Caco-2 (cell line): Measurements from ENCODE around the gene KDELR3. TPM values are rescaled to one million over a fixed set of nuclear protein-coding genes. Genes with fewer than 3 reads are reported as not detected.

Source experiments
- BruUV-seq: library from RNA; stranded (reverse); fragments of 400-500 nt; replicated peaks from 2 replicates; lab custom pipeline; 2021; lab: Mats Ljungman, UMichigan
- CTCF ChIA-PET: fragments of 300-600 bp; sonication (Branson Sonifier 250); formaldehyde crosslinking; loops from one replicate; lab custom pipeline; 2022; ENCODE audit warnings: antibody characterized with exemption; lab: Charles Lee
- POLR2A ChIA-PET: fragments of 300-600 bp; sonication (Branson Sonifier 250); formaldehyde crosslinking; loops from one replicate; lab custom pipeline; 2022; ENCODE audit warnings: antibody characterized with exemption; lab: Charles Lee
- DNase-seq, 2 experiments: peaks; one replicate each; pipeline versions ENCODE4 v3.0.0 to v3.0.0-alpha.2; 2020 to 2022
- H3K27me3 ChIP-seq: replicated peaks from 2 replicates; pipeline ENCODE4 v1.6.0; 2011; ENCODE audit warnings: low read length; ENCODE audit not compliant: control insufficient read depth, insufficient read depth
- H3K36me3 ChIP-seq: 2 replicates; pipeline ENCODE4 v1.5.1; 2011; ENCODE audit warnings: low read length; ENCODE audit not compliant: control insufficient read depth, insufficient read depth
- H3K4me1 ChIP-seq: fragments of 250-450 bp; sonication (Bioruptor Pico); 2 replicates; pipeline ENCODE4 v1.5.1; 2020; ENCODE audit warnings: mild to moderate bottlenecking
- H3K4me3 ChIP-seq: 2 replicates; pipeline ENCODE4 v1.5.1; 2011; ENCODE audit warnings: low read depth, mild to moderate bottlenecking, control low read depth, low read length
- H3K9me3 ChIP-seq: fragments of 250-450 bp; sonication (Bioruptor Pico); 2 replicates; pipeline ENCODE4 v1.5.1; 2020; ENCODE audit warnings: mild to moderate bottlenecking, moderate library complexity
- H3K27ac Mint-ChIP-seq: one replicate; pipeline ENCODE4 v1.8.0; 2022; ENCODE audit warnings: mixed read lengths; ENCODE audit not compliant: unreplicated experiment
- H3K27me3 Mint-ChIP-seq: one replicate; pipeline ENCODE4 v1.8.0; 2022; ENCODE audit warnings: mixed read lengths; ENCODE audit not compliant: insufficient read depth, unreplicated experiment
- H3K36me3 Mint-ChIP-seq: one replicate; pipeline ENCODE4 v1.8.0; 2022; ENCODE audit warnings: mild to moderate bottlenecking, mixed read lengths; ENCODE audit not compliant: insufficient read depth, unreplicated experiment
- H3K4me1 Mint-ChIP-seq: one replicate; pipeline ENCODE4 v1.8.0; 2022; ENCODE audit warnings: low read depth, mixed read lengths; ENCODE audit not compliant: unreplicated experiment
- H3K4me3 Mint-ChIP-seq: one replicate; pipeline ENCODE4 v1.8.0; 2022; ENCODE audit warnings: mild to moderate bottlenecking, moderate library complexity, mixed read lengths; ENCODE audit not compliant: unreplicated experiment
- H3K9me3 Mint-ChIP-seq: one replicate; pipeline ENCODE4 v1.8.0; 2022; ENCODE audit warnings: mixed read lengths; ENCODE audit not compliant: unreplicated experiment
- CTCF ChIP-seq, 2 experiments: fragments of 200-600 bp in 1 of 2; IDR thresholded peaks; 1 replicate in 1 of 2; 2 replicates in 1 of 2; pipeline versions ENCODE4 v1.5.1 to v1.8.0; 2011 to 2022; ENCODE audit warnings: antibody characterized with exemption in 1 of 2, control low read depth in 1 of 2, inconsistent platforms in 1 of 2, low read depth in 1 of 2, low read length in 1 of 2, mild to moderate bottlenecking in 1 of 2, moderate library complexity in 1 of 2; ENCODE audit not compliant: insufficient read depth in 1 of 2, severe bottlenecking in 1 of 2, unreplicated experiment in 1 of 2
- intact Hi-C: fragments of 100-400 bp; cut with micrococcal nuclease; formaldehyde crosslinking; loops from one replicate; pipeline ENCODE4 v1.10.0; 2022; ENCODE audit not compliant: unreplicated experiment
- total RNA-seq: library from RNA; stranded (reverse); gene quantifications from 2 replicates; pipeline ENCODE4 v1.2.3, GENCODE V29; 2022

Gene KDELR3
- total RNA-seq, 1 experiment from 2014 or later: 13.4 TPM

- no peak for DNase-seq
- ChIA-PET CTCF (no interaction called here), POLR2A (no interaction called here)
- no TSS peak for BruUV-seq
- Mint-ChIP-seq H3K36me3 (no peaks in the 10 kb centered on the region), H3K27me3 (no peaks in the 10 kb centered on the region), H3K4me3 (no peak overlapping the region), H3K27ac (no peak overlapping the region), H3K9me3 (no peaks in the 10 kb centered on the region), H3K4me1 (peaks cover 8% of the 10 kb centered on the region)
- peaks cover 18% of the 10 kb centered on the region for H3K4me1 ChIP-seq
- no peak overlapping the region for H3K4me3 ChIP-seq
- no peaks in the 10 kb centered on the region for H3K9me3 ChIP-seq
- no peak for TF ChIP-seq CTCF (IDR thresholded peaks at IDR 0.05; ENCODE audit: insufficient read depth in 1 of 2, low read depth in 1 of 2, low read length in 1 of 2, severe bottlenecking in 1 of 2, unreplicated experiment in 1 of 2)
- no peaks in the 10 kb centered on the region for H3K36me3 ChIP-seq
- intact Hi-C loops: no loop called here
- H3K27me3 ChIP-seq: no peaks in the 10 kb centered on the region
These were observed 41.3 kb upstream of the KDELR3 start for GRCh38 chr22:38426628-38427027.

GRCh38 chr22:38427465-38427864 lies 40.4 kb upstream of the KDELR3 start:
- H3K4me1 Mint-ChIP-seq: peaks cover 5% of the 10 kb centered on the region
- Histone ChIP-seq H3K4me3 (no peak overlapping the region), H3K9me3 (no peaks in the 10 kb centered on the region), H3K36me3 (no peaks in the 10 kb centered on the region), H3K27me3 (no peaks in the 10 kb centered on the region), H3K4me1 (peaks cover 16% of the 10 kb centered on the region)
- no peaks in the 10 kb centered on the region for H3K9me3 Mint-ChIP-seq
- ChIA-PET POLR2A (no interaction called here), CTCF (no interaction called here)
- no TSS peak for BruUV-seq
- H3K27me3 Mint-ChIP-seq: no peaks in the 10 kb centered on the region
- TF ChIP-seq CTCF (IDR thresholded peaks at IDR 0.05; ENCODE audit: insufficient read depth in 1 of 2, low read depth in 1 of 2, low read length in 1 of 2, severe bottlenecking in 1 of 2, unreplicated experiment in 1 of 2): no peak
- no peak for DNase-seq
- H3K27ac Mint-ChIP-seq: no peak overlapping the region
- intact Hi-C loops: no loop called here
- no peaks in the 10 kb centered on the region for H3K36me3 Mint-ChIP-seq
- no peak overlapping the region for H3K4me3 Mint-ChIP-seq

GRCh38 chr22:38427940-38428339 lies 40.0 kb upstream of the KDELR3 start:
- ChIA-PET POLR2A (no interaction called here), CTCF (no interaction called here)
- Histone ChIP-seq H3K27me3 (no peaks in the 10 kb centered on the region), H3K4me3 (no peak overlapping the region), H3K4me1 (peaks cover 14% of the 10 kb centered on the region), H3K36me3 (no peaks in the 10 kb centered on the region), H3K9me3 (no peaks in the 10 kb centered on the region)
- no peak overlapping the region for H3K27ac Mint-ChIP-seq
- H3K4me1 Mint-ChIP-seq: peaks cover under 1% of the 10 kb centered on the region
- DNase-seq: no peak
- TF ChIP-seq CTCF (IDR thresholded peaks at IDR 0.05; ENCODE audit: insufficient read depth in 1 of 2, low read depth in 1 of 2, low read length in 1 of 2, severe bottlenecking in 1 of 2, unreplicated experiment in 1 of 2): no peak
- BruUV-seq: no TSS peak
- no peaks in the 10 kb centered on the region for H3K27me3 Mint-ChIP-seq
- no peak overlapping the region for H3K4me3 Mint-ChIP-seq
- no peaks in the 10 kb centered on the region for H3K36me3 Mint-ChIP-seq
- H3K9me3 Mint-ChIP-seq: no peaks in the 10 kb centered on the region
- intact Hi-C loops: no loop called here
